HFFc6 (cell line): ENCODE measurements around the gene TERB1. TPM values are rescaled to one million over a fixed set of nuclear protein-coding genes. Genes with fewer than 3 reads are reported as not detected.

ENCODE experiments used
- DNase-seq: peaks from one replicate; pipeline ENCODE4 v3.0.0-alpha.2; 2018
- H3K27ac Mint-ChIP-seq: 2 replicates; pipeline ENCODE4 v1.8.0; 2020; ENCODE audit warnings: mild to moderate bottlenecking, mixed read lengths
- H3K27me3 Mint-ChIP-seq: 2 replicates; pipeline ENCODE4 v1.8.0; 2021; ENCODE audit warnings: mild to moderate bottlenecking, moderate library complexity, mixed read lengths; ENCODE audit not compliant: insufficient read depth
- H3K36me3 Mint-ChIP-seq: 2 replicates; pipeline ENCODE4 v1.8.0; 2021; ENCODE audit warnings: low read depth, mixed read lengths
- H3K4me1 Mint-ChIP-seq: 2 replicates; pipeline ENCODE4 v1.8.0; 2020; ENCODE audit warnings: low read depth, mixed read lengths
- H3K4me3 Mint-ChIP-seq: 2 replicates; pipeline ENCODE4 v1.8.0; 2020; ENCODE audit warnings: mild to moderate bottlenecking, moderate library complexity, mixed read lengths
- H3K9me3 Mint-ChIP-seq: 2 replicates; pipeline ENCODE4 v1.8.0; 2020; ENCODE audit warnings: mild to moderate bottlenecking, mixed read lengths
- CTCF ChIP-seq: fragments of 200-600 bp; sonication (generic); IDR thresholded peaks from 2 replicates; pipeline ENCODE4 v1.5.0; 2021; ENCODE audit warnings: antibody characterized with exemption, mild to moderate bottlenecking
- total RNA-seq, 6 experiments: library from RNA; stranded (reverse); fragmentation: NEBNext Ultra II Directional; extraction: Animal tissue kit (Norgen Biotek cat#: 25700); gene quantifications; 2 replicates in 1 of 6; 3 replicates in 5 of 6; pipeline ENCODE4 v1.2.3, GENCODE V29; 2021

The TERB1 gene
- total RNA-seq, 6 experiments from 2014 or later, result not detected

DNA sequence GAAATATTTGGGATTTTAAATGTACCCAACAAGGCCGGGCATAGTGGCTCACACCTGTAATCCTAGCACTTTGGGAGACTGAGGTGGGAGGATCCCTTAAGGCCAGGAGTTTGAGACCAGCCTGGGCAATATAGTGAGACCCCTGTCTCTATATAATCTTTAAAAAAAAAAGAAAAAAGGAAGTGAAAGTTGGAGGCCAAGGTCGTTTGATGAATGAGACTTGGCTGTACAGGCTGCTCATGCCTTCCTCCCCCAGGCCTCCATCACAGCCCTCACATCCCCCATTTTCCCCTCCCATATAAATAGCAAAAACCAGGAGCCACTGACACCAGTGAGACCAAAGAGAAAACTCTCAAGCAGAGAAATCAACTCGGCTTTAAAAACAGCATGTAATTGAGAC lies 39.5 kb upstream of the TERB1 start:
- DNase-seq, result no peak
- no peak for TF ChIP-seq CTCF
- Mint-ChIP-seq H3K36me3 (0 out of 2 replicates have a peak, but pooled peaks cover 6% of the 10 kb centered on the region), H3K9me3 (peaks cover 8% of the 10 kb centered on the region), H3K27ac (no peak overlapping the region), H3K27me3 (peaks cover 56% of the 10 kb centered on the region), H3K4me1 (no peaks in the 10 kb centered on the region; the same call in 1 of the 2 replicates), H3K4me3 (no peak overlapping the region)

DNA sequence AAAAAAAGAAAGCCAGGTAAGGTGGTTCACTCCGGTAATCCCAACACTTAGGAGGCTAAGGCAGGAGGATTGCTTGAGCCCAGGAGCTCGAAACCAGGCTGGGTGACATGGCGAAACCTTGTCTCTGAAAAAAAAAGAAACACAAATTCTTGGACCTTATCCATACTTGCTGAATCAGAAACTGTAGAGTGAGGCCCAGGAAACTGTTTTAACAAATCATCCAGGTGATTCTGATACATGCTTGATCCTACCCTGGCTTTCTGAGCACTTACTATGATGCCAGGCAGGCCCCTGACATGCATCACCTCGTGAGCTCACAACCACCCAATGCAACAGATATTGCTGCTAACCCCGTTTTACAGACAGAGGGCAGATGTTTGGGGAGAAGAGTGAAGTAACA lies 33.4 kb upstream of the TERB1 start:
- Mint-ChIP-seq H3K27me3 (peaks cover 18% of the 10 kb centered on the region), H3K9me3 (peaks cover 8% of the 10 kb centered on the region), H3K4me1 (peaks cover 21% of the 10 kb centered on the region), H3K27ac (no peak overlapping the region), H3K4me3 (no peak overlapping the region), H3K36me3 (0 out of 2 replicates have a peak, but pooled peaks cover 6% of the 10 kb centered on the region)
- no peak for TF ChIP-seq CTCF
- DNase-seq, result no peak

GRCh38 chr16:66832661-66833305 lies 31.4 kb upstream of the TERB1 start:
- Mint-ChIP-seq H3K27ac (peak overlapping the region; percentile 12; the same call in 1 of the 2 replicates), H3K36me3 (no peaks in the 10 kb centered on the region; the same call in 1 of the 2 replicates), H3K9me3 (no peaks in the 10 kb centered on the region), H3K27me3 (peaks cover 10% of the 10 kb centered on the region), H3K4me1 (peaks cover 32% of the 10 kb centered on the region), H3K4me3 (no peak overlapping the region)
- DNase-seq, result peak; percentile 41
- TF ChIP-seq CTCF, result no peak

DNA sequence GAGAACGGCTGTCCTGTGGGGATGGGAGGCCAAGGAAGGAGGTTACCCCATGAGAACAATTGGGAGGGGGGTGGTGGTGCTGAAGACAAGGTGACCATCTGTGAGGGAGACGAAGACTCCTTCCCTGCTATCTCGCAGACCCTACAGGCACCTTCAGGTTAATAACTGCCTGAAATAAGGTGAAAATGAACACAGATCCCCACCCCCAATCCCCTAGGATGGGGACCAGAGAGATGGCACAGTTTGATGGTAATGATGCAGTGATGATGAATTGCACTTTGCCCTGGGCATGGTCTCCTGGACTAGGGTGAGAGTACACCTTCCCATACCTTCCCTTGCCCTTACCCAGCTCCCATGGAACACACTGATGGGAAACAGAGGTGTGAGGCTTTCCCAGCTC lies 30.8 kb upstream of the TERB1 start:
- DNase-seq, result no peak
- Mint-ChIP-seq H3K27ac (no peak overlapping the region; the same call in 1 of the 2 replicates), H3K4me1 (peaks cover 32% of the 10 kb centered on the region), H3K9me3 (no peaks in the 10 kb centered on the region), H3K36me3 (no peaks in the 10 kb centered on the region; the same call in 1 of the 2 replicates), H3K4me3 (no peak overlapping the region), H3K27me3 (peaks cover 10% of the 10 kb centered on the region)
- TF ChIP-seq CTCF, result no peak

DNA sequence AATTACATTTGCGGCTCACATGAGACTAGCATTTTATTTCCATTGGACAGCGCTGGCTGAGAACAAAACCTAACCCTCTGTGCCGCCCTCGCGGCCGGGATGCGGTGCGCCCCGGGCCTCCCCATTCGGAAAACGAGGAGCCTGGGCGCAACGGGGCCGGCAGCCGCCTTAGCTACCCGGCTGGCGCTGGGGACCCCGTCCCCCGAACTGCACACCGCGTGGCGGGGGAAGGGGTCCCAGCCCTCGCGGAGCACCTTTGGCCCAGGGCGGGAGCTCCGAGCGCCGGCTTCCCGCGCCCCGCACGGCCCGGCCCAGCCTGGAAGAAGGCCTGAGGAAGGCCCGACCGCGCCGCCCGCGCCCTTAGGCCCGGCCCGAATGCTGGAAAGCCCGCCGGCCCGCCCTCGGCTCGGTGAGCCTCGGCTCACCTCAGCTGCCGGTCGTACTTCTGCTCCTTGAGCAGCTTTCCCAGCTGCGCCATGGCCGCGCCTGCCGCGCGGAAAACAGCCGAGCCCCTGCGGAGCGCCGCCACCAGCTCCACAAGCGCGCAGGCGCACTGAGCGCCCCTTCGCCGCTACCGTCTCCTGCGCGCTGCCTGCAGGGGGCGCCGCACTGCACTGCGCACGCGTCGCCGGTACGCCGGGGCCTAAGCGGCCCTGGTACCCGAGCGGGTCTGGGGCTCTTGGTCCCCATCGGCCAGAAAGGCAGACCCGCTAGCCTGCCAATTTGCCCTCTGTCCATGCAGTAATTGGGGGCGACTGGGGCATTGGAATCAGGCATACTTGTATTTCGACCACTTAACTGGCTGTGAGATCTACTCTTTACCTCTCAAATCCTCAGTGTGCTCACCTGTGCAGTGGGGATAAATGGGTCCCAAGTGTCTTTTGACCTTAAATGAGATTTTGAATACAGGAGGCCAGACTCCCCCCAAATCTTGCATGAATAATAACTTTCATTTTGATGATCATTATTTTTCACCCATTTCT lies 29.3 kb upstream of the TERB1 start, which contains the start of gene NAE1:
Gene NAE1, minus strand, starts transcription at position 555 of the 983 bp plus-strand sequence. Its CDS starts 77 bp downstream, at position 478.
- H3K27me3 Mint-ChIP-seq, result peaks cover 7% of the 10 kb centered on the region
- TF ChIP-seq CTCF, result peak; percentile 98
- DNase-seq, result peak; percentile 63
- peak within 1 kb of the TSS; percentile 80 for H3K4me3 Mint-ChIP-seq
- H3K27ac Mint-ChIP-seq, result peak within 1 kb of the TSS; percentile 69
- H3K9me3 Mint-ChIP-seq, result no peaks in the 10 kb centered on the region
- peaks cover 7% of the 10 kb centered on the region for H3K36me3 Mint-ChIP-seq
- peaks cover 37% of the 10 kb centered on the region for H3K4me1 Mint-ChIP-seq
